HG02970 (cell line): ENCODE results near the gene MAGI2.

Experiments used
- ATAC-seq: cut with Tn5 transposase; IDR thresholded peaks from one replicate; pipeline ENCODE4 v1.9.1; 2021; ENCODE audit warnings: mild to moderate bottlenecking, moderate library complexity, moderate number of reproducible peaks; ENCODE audit not compliant: unreplicated experiment, low FRiP score

Gene MAGI2

DNA sequence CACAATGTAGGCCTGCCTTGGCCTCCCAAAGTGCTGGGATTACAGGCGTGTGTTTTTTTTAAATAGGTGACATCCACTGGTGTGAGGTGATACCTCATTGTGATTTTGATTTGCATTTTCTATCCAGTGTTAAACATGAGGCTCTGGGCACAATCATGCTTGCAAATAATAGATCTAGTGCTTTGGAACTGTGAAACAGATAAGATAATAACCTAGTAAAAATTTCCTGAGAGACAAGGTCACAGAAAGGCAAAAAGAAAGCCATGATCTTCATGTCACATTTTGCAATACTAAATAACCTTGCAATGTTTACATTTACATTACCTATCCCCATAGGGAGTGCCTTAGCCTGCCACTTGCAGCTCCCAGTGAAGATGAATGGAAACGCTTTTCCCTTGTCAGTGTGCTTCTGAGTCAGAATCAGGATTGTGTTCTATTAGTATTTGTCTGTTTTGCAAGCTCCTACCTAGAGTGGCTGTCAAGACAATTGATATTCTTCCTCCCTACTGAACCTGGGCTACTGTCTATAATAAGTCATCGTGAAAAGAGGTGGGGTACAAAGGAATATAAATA, 1398.4 kb downstream of the MAGI2 start:
- no peak for ATAC-seq

- no peak for ATAC-seq
Measured at GRCh38 chr7:78052112-78052511, 1401.4 kb downstream of the MAGI2 start.

- ATAC-seq: no peak
Measured at GRCh38 chr7:78047800-78048199, 1405.7 kb downstream of the MAGI2 start.

DNA sequence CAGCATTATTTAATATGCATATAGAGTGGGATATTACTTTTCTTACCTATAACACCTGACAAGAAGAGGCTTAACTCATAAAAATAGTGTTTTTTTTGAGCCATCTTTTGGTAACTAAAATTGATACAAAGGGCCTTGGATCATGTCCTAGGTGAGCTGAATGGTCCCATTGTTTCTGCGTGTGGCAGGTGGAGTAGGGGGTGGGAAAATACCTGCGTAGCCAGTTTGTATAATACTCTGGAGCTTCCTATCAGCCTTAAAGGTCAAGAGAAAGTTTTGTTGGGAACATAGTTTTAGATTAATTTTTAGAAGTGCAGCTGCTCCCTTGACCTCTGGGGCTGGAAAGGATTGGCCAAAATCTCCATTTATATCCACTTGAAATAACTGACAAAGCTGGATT, 1410.3 kb downstream of the MAGI2 start:
- ATAC-seq: no peak

DNA sequence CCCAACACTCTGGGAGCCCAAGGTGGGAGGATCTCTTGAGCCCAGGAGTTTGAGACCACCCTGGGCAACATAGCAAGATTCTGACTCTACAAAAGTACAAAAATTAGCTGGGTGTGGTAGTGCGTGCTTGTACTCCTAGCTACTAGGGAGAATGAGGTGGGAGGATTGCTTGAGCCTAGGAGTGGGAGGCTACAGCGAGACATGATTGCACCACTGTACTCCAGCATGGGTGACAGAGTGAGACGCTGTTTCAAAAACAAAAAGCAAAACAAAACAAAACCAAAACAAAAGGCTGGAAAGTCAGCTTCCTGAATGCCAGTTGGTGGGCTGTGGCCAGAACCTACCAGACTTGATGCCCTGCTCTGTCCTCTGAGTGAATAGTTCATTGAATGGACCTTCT, 1412.0 kb downstream of the MAGI2 start:
- ATAC-seq: no peak

DNA sequence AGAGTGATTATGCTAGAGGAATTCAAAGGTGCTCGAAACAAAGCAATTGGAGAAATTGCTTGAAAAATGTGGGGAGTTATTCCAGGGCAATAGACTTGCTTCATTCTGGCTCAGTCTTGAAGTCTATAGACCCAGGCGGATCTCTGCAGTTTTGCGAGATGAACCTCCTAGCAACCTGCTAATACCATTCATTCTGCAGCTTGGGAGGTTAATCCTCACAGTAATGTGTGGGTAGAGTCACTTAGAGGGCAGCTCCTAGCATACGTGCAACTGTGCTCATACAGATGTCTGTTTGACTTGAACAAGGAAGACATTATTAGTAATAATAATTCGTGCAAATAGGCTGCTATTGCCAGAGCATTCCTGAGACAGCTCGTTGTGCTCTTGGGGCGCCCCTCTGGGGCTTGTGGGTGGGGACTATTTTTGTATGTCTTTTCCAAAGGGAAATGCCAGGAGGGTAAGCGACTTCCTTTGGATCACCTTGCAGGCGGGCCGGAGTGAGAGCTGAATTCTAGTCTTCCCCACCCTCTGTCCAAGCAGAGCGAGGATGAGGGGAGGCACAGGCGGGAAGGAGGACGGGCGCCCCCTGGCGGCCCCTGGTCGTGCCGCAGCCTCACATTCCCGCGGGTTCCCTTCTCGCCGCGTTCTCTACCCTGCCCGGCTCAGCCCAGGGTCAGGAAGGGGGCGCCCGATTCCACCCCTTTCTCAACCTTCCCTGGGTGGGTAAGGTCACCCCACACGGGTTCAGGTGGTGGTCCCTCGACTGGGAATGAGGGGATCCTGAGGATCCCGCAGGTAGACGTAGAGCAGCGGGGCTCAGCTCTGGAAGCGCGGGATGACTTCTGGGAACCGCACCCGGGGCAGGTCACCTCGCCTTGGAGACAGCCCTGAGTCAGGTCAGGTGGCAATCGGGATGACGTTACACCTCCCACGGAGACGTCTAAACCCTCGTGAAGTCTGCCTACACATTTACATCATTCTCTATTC, 1413.4 kb downstream of the MAGI2 start:
- peak; percentile 68 for ATAC-seq

DNA sequence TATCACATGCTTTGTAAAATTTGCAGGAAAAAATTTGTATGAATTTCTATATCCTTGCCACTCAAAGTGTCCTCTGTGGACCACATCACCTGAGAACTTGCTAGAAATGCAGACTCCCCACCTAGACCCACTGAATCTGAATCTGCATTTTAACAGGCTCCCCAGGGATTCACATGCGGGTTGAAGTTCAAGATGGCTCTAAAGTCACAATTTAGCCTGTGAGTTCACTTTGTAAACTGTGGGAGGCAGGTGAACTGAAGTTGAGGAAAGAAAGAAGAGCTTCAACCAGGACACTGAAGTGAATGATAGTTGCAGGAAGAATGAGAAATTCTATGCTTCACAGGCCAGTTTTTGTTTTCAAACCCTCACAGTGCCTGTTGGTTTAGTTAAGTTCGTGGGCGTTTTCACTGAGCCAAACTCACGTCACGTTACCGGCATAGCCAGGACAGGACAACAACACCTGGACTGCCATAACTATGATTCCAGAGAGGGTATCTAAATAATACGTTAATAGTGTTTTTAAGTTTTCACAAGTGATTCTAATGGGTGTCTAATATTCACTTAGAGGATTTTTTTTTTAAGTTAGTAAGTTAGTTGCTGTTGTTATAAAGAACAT, 1414.9 kb downstream of the MAGI2 start:
- no peak for ATAC-seq

DNA sequence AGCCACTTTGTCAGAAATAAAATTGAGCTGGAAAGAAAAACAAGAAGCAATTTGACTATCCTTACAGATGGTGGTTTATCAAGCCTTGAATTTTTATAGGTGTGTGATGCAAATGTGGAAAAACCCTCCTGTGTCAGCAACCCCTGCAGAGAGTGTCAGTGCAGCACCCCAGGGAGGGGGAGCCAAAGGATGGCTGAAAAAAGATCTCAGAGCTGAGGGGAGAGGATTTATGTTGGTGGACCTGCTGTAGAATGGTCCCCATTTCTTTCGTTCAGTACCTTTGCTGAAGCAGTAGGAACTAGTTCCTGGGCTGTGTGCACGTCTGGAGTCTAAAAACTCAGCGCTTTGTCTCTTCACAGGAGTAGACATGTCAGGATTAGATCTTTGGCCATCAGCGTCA, 1415.9 kb downstream of the MAGI2 start:
- no peak for ATAC-seq

DNA sequence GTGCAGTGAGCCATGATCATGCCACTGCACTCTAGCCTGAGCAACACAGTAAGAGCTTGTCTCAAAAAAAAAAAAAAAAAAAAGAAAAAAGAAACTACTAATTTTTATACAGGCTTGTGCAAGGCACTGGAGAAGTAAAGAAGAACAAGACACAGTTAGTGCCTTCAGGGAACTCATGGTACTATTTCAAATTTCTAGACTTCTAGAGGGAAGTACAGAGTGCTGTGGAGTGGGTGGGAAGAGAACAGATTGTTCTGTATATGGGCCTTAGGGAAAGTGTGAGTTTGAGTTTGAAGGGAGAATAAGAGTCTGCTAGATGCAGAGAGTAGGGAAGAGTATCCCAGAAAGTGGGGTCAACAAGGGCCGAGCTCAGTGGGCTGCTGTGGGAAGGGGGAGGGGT, 1420.1 kb downstream of the MAGI2 start:
- ATAC-seq: no peak

DNA sequence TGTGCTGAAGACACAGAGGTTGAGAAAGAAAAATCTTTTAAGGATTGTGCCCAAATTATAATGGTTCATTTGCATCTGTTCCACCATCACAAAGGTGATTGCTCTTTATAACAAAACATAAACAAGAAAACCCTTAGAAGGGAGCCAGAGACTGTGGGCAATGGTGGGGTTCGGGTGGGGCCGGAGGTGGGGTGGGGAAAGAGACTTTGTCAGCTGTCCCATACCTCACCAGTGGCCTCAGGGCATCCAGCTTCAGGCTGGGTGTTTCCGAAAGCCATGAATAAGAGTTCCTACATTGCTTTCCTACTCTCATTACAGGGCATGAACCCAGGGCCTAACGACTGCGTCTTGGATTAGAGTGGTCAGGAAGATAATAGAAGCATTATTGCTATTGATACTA, 1427.0 kb downstream of the MAGI2 start:
- ATAC-seq: no peak

DNA sequence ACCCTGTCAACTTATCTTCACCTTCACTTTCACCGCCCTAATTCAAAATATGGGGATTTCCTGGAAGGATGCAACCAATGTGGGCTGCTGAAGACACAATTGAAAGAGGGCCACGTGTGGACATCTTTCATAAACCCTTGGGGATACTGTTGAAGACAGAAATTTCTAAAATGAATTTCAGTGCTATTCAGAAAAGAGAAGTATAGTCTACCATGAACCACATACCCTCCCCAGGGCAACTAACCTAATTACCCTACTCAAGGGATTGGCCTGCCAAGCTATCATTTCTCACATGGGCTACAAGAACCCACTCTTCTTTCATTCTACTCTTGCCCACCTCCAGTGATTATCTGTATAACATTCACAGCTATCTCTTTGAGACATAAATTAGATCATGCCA, 1428.9 kb downstream of the MAGI2 start:
- ATAC-seq: no peak

DNA sequence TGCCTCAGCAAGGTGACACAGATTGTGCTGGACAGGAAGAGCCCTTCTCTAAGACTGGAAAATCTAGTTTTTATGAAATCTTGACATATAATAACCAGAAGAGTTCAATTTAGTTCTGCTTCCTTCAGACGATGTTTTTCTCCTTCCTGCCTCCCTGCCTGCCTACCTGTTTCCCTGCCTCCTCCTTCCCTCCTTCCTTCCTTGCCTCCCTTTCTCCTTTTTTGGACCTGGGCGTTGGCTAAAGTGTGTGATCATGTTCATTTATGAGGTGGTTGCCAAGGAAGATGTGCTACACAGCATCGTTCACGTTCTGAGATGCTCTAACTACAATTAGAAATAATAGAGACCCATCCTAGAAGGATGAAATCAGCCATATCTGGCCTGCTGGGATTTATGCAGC, 1430.3 kb downstream of the MAGI2 start:
- ATAC-seq: no peak

GRCh38 chr7:78022165-78022564, 1431.3 kb downstream of the MAGI2 start:
- no peak for ATAC-seq

- ATAC-seq: no peak
Measured at GRCh38 chr7:78020874-78021249, 1432.6 kb downstream of the MAGI2 start.

GRCh38 chr7:78020136-78020873, 1433.2 kb downstream of the MAGI2 start:
- no peak for ATAC-seq

GRCh38 chr7:78019447-78020135, 1433.9 kb downstream of the MAGI2 start:
- ATAC-seq: peak; percentile 57

DNA sequence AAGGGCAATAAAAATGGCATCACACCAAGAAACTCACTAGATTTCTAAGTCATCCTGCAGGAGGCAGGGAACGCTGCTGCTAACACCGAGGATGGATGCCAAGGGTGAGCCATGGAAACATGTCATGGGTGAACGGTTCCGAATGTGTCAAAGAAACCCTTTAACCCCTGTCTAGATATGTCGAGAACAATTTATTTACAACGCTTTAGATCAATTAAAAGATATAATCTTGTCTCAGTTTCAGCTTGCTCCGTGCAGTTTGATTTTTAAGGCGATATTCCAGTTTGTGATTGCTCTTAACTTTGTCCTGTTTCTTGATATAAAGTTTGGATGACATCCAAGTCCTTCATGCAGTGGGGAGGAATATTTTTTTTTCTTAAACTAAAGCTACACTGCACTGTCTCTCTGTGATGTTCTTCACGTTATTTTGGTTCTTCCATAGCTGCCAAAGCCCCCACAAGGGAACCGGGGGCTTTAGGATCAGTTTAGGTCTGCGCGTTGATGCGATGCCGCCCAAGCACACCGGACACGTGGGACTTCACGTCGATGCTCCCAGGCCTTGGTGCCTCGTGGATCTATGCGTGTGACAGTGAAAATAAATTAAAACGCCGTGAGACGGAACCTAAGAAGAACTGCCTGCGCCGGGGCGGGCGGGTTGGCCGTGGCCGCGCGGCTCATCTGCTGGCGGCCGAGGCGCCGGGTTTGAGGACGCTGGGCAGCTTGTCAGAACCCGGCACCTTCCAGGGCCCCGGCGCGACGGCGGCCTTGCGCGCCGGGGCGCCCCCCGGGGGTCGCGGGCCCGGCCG, 1434.6 kb downstream of the MAGI2 start:
- peak; percentile 26 for ATAC-seq

DNA sequence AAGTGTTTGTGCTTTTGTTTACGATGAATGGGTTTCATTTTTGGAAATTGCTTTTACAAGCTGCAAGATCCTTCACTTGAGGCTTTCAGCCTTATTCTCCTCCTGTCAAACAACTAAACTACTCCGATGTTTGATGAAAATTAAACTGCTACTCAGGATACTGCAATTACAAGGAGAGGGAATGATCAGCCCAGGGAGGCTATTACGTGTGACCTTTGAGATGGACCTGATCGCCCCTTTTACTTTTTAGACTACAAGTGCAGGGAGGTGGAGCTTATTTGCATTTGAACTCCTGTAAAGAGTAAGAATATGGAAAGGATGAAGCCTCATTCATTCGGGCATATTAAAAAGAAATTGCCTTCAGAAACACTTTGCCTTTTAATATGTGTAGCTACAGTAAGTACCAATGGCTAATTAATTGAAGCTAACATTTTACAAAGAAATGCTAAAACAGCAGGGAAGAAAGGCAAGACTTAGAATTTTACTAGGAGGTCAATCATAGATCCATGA, 1435.8 kb downstream of the MAGI2 start:
- ATAC-seq: no peak

DNA sequence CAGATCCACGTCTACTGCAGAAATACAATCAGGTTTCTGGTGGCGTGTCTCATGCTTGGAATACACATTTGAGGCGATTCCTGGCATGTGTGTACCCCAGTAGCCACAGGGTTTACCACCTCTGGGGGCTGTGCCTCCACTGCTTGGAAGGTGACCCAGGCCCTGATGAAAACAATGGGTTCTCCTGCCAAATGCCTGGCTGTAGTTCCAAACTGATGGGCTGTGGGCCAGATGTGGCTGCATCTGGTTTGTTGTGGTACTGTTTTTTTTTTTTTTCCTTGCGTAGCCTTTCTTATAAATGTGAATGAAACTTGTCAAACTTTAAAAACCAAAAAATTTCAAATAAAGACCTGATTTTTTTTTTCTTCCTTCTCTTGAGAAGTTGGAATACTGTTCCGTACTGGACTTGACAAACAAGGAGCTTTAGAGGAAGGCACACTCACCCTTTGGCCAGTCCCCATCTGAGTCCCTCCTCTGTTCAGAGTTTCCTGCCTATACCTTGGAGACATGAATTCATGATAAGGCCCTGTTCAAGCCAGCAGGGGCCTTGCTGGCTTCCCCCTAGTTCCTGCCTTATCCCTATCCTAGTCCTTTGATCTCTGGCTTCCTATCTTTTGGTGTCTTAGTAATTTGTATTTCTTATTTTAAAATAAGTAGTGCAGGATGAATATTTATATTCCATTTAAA, 1437.8 kb downstream of the MAGI2 start:
- ATAC-seq: no peak
